PFSK-1 (cell line): ENCODE data around the gene SIK1.

ENCODE experiments used
- FOXP2 ChIP-seq: optimal IDR thresholded peaks from 2 replicates; pipeline ENCODE3; 2011; ENCODE audit warnings: borderline replicate concordance, control low read depth, inconsistent platforms; ENCODE audit not compliant: insufficient read depth; ENCODE audit errors: extremely low read length, extremely low read depth
- POLR2AphosphoS5 ChIP-seq: IDR thresholded peaks from 2 replicates; pipeline ENCODE4 v1.6.1; 2012; ENCODE audit warnings: low read depth, mild to moderate bottlenecking, control low read depth, low read length, moderate library complexity
- SIN3A ChIP-seq: IDR thresholded peaks from 2 replicates; pipeline ENCODE4 v1.6.1; 2012; ENCODE audit warnings: mild to moderate bottlenecking, low read length, moderate library complexity, borderline replicate concordance; ENCODE audit not compliant: insufficient read depth
- TAF1 ChIP-seq: IDR thresholded peaks from 2 replicates; pipeline ENCODE4 v1.6.1; 2012; ENCODE audit warnings: low read length, control low read depth, borderline replicate concordance; ENCODE audit not compliant: insufficient read depth
- TF ChIP-seq, protein P1 (sequence below), 2 experiments: IDR thresholded peaks; 2 replicates each; pipeline versions ENCODE4 v1.6.1 to v1.8.0; 2011 to 2012; ENCODE audit warnings: low read depth in 2 of 2, low read length in 2 of 2, control low read depth in 1 of 2, inconsistent platforms in 1 of 2, mild to moderate bottlenecking in 1 of 2, moderate library complexity in 1 of 2; ENCODE audit not compliant: insufficient read depth in 1 of 2

SIK1 gene

DNA sequence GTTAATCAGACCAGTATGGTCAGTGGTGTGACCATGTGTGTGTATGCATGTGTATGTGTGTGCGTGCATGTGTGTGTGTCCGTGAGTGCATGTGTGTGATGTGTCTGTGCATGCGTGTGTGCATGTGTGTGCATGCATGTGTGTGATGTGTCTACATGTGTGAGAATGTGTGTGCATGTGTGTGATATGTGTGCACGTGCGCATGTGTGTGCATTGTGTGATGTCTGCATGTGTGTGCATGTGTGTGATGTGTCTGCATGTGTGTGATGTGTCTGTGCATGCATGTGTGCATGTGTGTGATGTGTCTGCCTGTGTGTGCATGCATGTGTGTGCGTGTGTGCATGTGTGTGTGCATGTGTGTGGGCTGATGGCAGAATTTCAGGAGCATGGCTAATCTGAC is 58.2 kb downstream of the SIK1 start:
- TF ChIP-seq FOXP2 (no peak), SIN3A (no peak), POLR2AphosphoS5 (no peak), TAF1 (no peak)
- TF ChIP-seq, protein P1, sequence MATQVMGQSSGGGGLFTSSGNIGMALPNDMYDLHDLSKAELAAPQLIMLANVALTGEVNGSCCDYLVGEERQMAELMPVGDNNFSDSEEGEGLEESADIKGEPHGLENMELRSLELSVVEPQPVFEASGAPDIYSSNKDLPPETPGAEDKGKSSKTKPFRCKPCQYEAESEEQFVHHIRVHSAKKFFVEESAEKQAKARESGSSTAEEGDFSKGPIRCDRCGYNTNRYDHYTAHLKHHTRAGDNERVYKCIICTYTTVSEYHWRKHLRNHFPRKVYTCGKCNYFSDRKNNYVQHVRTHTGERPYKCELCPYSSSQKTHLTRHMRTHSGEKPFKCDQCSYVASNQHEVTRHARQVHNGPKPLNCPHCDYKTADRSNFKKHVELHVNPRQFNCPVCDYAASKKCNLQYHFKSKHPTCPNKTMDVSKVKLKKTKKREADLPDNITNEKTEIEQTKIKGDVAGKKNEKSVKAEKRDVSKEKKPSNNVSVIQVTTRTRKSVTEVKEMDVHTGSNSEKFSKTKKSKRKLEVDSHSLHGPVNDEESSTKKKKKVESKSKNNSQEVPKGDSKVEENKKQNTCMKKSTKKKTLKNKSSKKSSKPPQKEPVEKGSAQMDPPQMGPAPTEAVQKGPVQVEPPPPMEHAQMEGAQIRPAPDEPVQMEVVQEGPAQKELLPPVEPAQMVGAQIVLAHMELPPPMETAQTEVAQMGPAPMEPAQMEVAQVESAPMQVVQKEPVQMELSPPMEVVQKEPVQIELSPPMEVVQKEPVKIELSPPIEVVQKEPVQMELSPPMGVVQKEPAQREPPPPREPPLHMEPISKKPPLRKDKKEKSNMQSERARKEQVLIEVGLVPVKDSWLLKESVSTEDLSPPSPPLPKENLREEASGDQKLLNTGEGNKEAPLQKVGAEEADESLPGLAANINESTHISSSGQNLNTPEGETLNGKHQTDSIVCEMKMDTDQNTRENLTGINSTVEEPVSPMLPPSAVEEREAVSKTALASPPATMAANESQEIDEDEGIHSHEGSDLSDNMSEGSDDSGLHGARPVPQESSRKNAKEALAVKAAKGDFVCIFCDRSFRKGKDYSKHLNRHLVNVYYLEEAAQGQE (IDR thresholded peaks at IDR 0.05; ENCODE audit: insufficient read depth in 1 of 2, low read depth in 2 of 2, low read length in 2 of 2) = no peak

DNA sequence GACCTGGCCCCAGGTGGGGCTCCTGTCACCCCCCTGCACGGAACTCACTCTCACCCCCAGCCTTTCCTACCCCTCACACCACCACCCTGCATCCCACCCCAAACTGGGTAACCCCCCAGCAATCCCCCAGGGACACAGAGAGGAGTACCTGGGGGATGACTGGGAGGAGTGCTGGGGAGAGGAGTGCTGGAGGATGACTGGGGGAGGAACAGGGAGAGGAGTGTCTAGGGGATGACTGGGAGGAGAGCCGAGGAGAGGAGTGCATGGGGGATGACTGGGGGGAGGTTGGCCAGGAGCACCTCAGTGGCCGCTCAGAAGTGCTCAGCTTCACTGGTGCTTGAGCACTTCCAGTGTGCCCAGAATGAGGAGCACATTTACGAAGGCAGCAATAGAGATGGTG is 59.1 kb downstream of the SIK1 start:
- TF ChIP-seq, protein P1 (IDR thresholded peaks at IDR 0.05; ENCODE audit: insufficient read depth in 1 of 2, low read depth in 2 of 2, low read length in 2 of 2) = no peak
- no peak for TF ChIP-seq SIN3A
- TF ChIP-seq POLR2AphosphoS5 = no peak
- no peak for TF ChIP-seq TAF1
- no peak for TF ChIP-seq FOXP2

DNA sequence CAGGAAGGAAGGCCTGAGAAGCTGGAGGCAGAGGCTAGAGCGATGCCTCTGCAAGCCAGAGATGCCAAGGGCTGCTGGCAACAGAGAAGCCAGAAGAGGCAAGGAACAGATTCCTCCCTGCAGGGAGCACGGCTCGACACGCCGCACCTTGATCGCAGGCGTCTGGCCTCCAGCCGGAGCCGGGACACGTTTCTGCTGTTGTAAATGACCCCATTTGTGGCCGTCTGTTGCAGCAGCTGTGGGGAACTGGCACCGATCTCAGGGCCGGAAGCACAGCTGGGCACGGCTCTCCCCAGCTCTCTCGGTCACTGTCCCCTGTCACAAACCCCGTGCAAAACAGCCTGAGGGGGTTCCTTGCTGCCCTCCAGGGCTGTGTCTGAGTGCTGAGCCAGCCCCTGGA is 59.6 kb downstream of the SIK1 start:
- TF ChIP-seq, protein P1 (IDR thresholded peaks at IDR 0.05; ENCODE audit: insufficient read depth in 1 of 2, low read depth in 2 of 2, low read length in 2 of 2) = no peak

DNA sequence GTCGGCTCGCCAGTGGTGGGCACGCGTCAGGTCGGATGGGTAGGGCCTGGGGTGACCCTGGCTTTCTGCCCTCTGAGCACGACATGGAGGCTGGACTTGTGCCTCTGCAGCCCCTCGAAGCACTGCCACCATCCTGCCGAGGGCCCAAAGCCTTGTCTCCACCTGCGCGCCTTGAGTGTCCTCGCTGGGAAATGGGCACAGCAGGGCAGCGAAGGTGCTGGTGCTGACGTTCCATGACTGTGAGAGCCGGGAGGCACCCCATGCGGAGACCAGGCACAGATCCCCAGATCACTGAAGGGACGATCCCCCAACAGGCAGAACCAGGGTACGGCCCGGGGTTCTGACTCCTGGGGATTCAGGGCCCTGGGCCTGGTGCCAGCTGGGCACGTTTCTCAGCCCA is 60.3 kb downstream of the SIK1 start:
- TF ChIP-seq FOXP2 (no peak), TAF1 (no peak), POLR2AphosphoS5 (no peak), SIN3A (no peak)
- TF ChIP-seq, protein P1 (IDR thresholded peaks at IDR 0.05; ENCODE audit: insufficient read depth in 1 of 2, low read depth in 2 of 2, low read length in 2 of 2) = no peak

DNA sequence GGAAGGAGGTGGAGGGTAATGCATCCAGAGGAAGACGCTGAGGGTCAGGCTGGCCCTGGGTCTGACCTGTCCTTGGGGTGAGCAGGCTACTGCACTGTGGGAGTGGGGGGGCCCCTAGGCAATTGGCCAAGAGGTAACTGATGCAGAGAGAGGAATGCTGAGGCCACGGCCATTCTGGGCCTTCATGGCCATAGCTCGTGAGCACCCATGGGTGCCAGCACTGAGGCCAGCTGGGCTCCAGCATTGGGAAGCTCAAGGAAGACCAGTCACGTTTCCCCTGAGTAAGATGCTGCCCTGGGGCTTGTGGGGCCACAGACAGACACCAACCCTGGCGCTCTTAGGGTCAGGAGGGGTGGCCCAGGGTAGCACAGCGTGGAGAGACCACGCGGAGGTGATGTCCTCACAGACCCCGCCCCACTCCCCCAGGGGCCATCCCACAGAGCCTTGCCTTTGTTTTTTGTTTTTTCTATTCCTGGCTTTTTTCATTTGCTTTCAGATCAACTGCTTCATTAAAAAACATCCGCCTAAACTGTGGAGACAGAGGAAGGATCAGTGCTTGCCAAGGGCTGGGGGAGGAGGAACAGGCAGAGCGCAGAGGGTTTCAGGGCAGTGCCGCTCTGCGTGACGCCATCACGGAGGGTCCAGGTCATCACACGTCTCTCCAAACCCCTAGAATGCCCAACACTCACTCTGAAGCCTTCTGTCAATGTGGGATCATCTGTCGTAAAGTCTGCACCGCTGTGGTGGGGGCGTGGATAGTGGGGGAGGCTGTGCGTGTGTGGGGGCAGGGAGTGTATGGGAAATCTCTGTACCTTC is 61.1 kb downstream of the SIK1 start:
- TF ChIP-seq FOXP2 = no peak
- TF ChIP-seq, protein P1 (IDR thresholded peaks at IDR 0.05; ENCODE audit: insufficient read depth in 1 of 2, low read depth in 2 of 2, low read length in 2 of 2) = no peak
- TF ChIP-seq TAF1 = no peak
- no peak for TF ChIP-seq SIN3A
- TF ChIP-seq POLR2AphosphoS5 = no peak
